ENCODE measurements around the gene ANKFY1. TPM values are rescaled to one million over a fixed set of nuclear protein-coding genes. Genes with fewer than 3 reads are reported as not detected.

Gene ANKFY1
- total and polyA plus RNA-seq, 9 of the 15 experiments (the other 6 are each of a cell fraction or from before 2014, with no cell fraction given) = 4.3 to 25.6 (median 12.2) TPM

GRCh38 chr17:4119299-4119698 is 144.5 kb downstream of the ANKFY1 start:
- BruUV-seq (replicated peaks) = no TSS peak
- TF ChIP-seq ZBTB26 (CRISPR knock-in tag; IDR thresholded peaks at IDR 0.05) (no peak), ARID2 (IDR thresholded peaks at IDR 0.05) (no peak), FOXP4 (CRISPR knock-in tag; IDR thresholded peaks at IDR 0.05; ENCODE audit: borderline replicate concordance) (no peak), NCOA2 (IDR thresholded peaks at IDR 0.05; ENCODE audit: partially characterized antibody in 2 of 2) (no peak), RBM14 (IDR thresholded peaks at IDR 0.05; ENCODE audit: borderline replicate concordance, insufficient read depth, low read depth, low read length) (no peak), BCLAF1 (IDR thresholded peaks at IDR 0.05; ENCODE audit: borderline replicate concordance in 1 of 2, control insufficient read depth in 1 of 2, low read depth in 2 of 2, low read length in 1 of 2) (no peak), HSF4 (CRISPR knock-in tag; IDR thresholded peaks at IDR 0.05; ENCODE audit: borderline replicate concordance) (no peak), ZNF398 (CRISPR knock-in tag; IDR thresholded peaks at IDR 0.05) (no peak), ZNF175 (CRISPR knock-in tag; IDR thresholded peaks at IDR 0.05; ENCODE audit: low read depth) (no peak), RBM39 (optimal IDR thresholded peaks at IDR 0.05; ENCODE audit: low read depth, low read length) (no peak), SMAD1 (IDR thresholded peaks at IDR 0.05; ENCODE audit: low read depth, low read length, partially characterized antibody) (no peak)
- no peak for DNase-seq (ENCODE audit: extremely low read depth in 1 of 4, low spot score in 3 of 4)
- Histone ChIP-seq H2AFZ (ENCODE audit: low read depth, low read length) (no peak overlapping the region), H3K9me1 (ENCODE audit: control insufficient read depth, insufficient read depth, low read length) (no peaks in the 10 kb centered on the region), H3K9ac (ENCODE audit: insufficient read depth in 1 of 2, low read depth in 2 of 2, low read length in 2 of 2) (no peak overlapping the region), H3K27me3 (ENCODE audit: control insufficient read depth in 2 of 2, insufficient read depth in 2 of 2, low read length in 2 of 2) (no peaks in the 10 kb centered on the region), H3K4me3 (no peak overlapping the region), H3K36me3 (ENCODE audit: control insufficient read depth, insufficient read depth, low read length) (peaks cover 52% of the 10 kb centered on the region; the same call in 2 of the 3 replicates), H3K9me3 (replicated peaks; ENCODE audit: control insufficient read depth, insufficient read depth, low read depth, low read length) (no peaks in the 10 kb centered on the region), H3K4me1 (replicated peaks in 1 of 2; ENCODE audit: control insufficient read depth in 2 of 2, insufficient read depth in 2 of 2, low read length in 2 of 2) (no peaks in the 10 kb centered on the region), H3K4me2 (ENCODE audit: insufficient read depth, low read length) (no peak overlapping the region), H3K27ac (ENCODE audit: extremely low read depth, low read depth, low read length) (no peak overlapping the region), H4K20me1 (replicated peaks; ENCODE audit: control insufficient read depth, insufficient read depth, low read length) (no peaks in the 10 kb centered on the region; the same call in 1 of the 2 replicates), H3K79me2 (ENCODE audit: control insufficient read depth, insufficient read depth, low read length) (no peaks in the 10 kb centered on the region)
- in situ Hi-C loops (cut with MboI) = no loop called here
- POLR2A ChIA-PET = no interaction called here
- CTCF ChIA-PET (ENCODE audit: low intra/inter-chr PET ratio) = no interaction called here
- FAIRE-seq = no peak
- intact Hi-C loops (cut with micrococcal nuclease) = no loop called here
- no peak for ATAC-seq
- 70% methylated on average over 4 of the region's 4 CpGs for WGBS (ENCODE audit: insufficient coverage, low coverage, missing lambda C conversion rate)

Measured in K562 (cell line).